Right ventricle myocardium superior (tissue), 1 donor: ENCODE data around the gene SYNE3. TPM values are rescaled to one million over a fixed set of nuclear protein-coding genes. Genes with fewer than 3 reads are reported as not detected.

ENCODE experiments used
- ATAC-seq: fragments of 200-7000 bp; cut with Tn5 transposase; one replicate; pipeline ENCODE4 v1.9.1; 2020; ENCODE audit warnings: mild to moderate bottlenecking; ENCODE audit not compliant: poor library complexity
- DNase-seq: peaks from one replicate; pipeline ENCODE4 v3.0.0-alpha.2; 2020
- intact Hi-C: fragments of 100-400 bp; cut with DNase I; formaldehyde crosslinking; loops from one replicate; pipeline ENCODE4 v1.11.2; 2022
- total RNA-seq: library from RNA; stranded (reverse); fragmentation: NEBNext Ultra II Directional; extraction: Animal tissue kit (Norgen Biotek cat#: 25700); gene quantifications from one replicate; pipeline ENCODE4 v1.2.1, GENCODE V29; 2021
- donor health status: DM: no; HTN: yes; CAD: no; lungs with severe emphysema.

The SYNE3 gene
- total RNA-seq, 1 donor from 2014 or later: 15.1 TPM

GRCh38 chr14:95483309-95484165, 32.9 kb downstream of the SYNE3 start:
- peak; percentile 86 for ATAC-seq
- intact Hi-C loops: no loop called here
- peak; percentile 87 for DNase-seq

- no peak for DNase-seq
- intact Hi-C loops: no loop called here
- no peak for ATAC-seq
These were observed 33.7 kb downstream of the SYNE3 start for GRCh38 chr14:95482627-95483308.

GRCh38 chr14:95481391-95482022, 34.9 kb downstream of the SYNE3 start:
- no peak for DNase-seq
- intact Hi-C loops: no loop called here
- ATAC-seq: no peak

GRCh38 chr14:95480887-95481226, 35.6 kb downstream of the SYNE3 start:
- ATAC-seq: no peak
- intact Hi-C loops: no loop called here
- DNase-seq: no peak

GRCh38 chr14:95480109-95480886, 36.2 kb downstream of the SYNE3 start:
- ATAC-seq: peak; percentile 84
- peak; percentile 89 for DNase-seq
- intact Hi-C loops: no loop called here

- DNase-seq (no peak), ATAC-seq (no peak)
- intact Hi-C loops: no loop called here
These were observed 37.0 kb downstream of the SYNE3 start for GRCh38 chr14:95479494-95479893.

- intact Hi-C loops: no loop called here
- ATAC-seq: no peak
- DNase-seq: no peak
These were observed 37.6 kb downstream of the SYNE3 start for GRCh38 chr14:95478818-95479217.

GRCh38 chr14:95478309-95478708, 38.1 kb downstream of the SYNE3 start:
- ATAC-seq (no peak), DNase-seq (no peak)
- intact Hi-C loops: no loop called here

- intact Hi-C loops: no loop called here
- DNase-seq (no peak), ATAC-seq (no peak)
These were observed 38.8 kb downstream of the SYNE3 start for GRCh38 chr14:95477411-95478269.

GRCh38 chr14:95476747-95477146, 39.7 kb downstream of the SYNE3 start:
- intact Hi-C loops: no loop called here
- ATAC-seq (no peak), DNase-seq (no peak)

GRCh38 chr14:95475540-95476240, 40.8 kb downstream of the SYNE3 start:
- DNase-seq (no peak), ATAC-seq (no peak)
- intact Hi-C loops: no loop called here

GRCh38 chr14:95474941-95475340, 41.5 kb downstream of the SYNE3 start:
- intact Hi-C loops: no loop called here
- no peak for ATAC-seq
- no peak for DNase-seq

- DNase-seq (no peak), ATAC-seq (no peak)
- intact Hi-C loops: no loop called here
These were observed 42.0 kb downstream of the SYNE3 start for GRCh38 chr14:95474486-95474885.

GRCh38 chr14:95472819-95473251, 43.6 kb downstream of the SYNE3 start:
- DNase-seq: peak; percentile 67
- intact Hi-C loops: no loop called here
- ATAC-seq: peak; percentile 60

- intact Hi-C loops: no loop called here
- DNase-seq (peak; percentile 74), ATAC-seq (peak; percentile 70)
These were observed 45.0 kb downstream of the SYNE3 start for GRCh38 chr14:95471476-95471875.

GRCh38 chr14:95471016-95471415, 45.4 kb downstream of the SYNE3 start:
- no peak for DNase-seq
- intact Hi-C loops: no loop called here
- peak; percentile 17 for ATAC-seq

- intact Hi-C loops: loop anchor here (5.0 kb wide), 1 partner anchor 48 kb away; the partner anchor contains the start of gene SYNE3
- ATAC-seq: no peak
- no peak for DNase-seq
These were observed 47.3 kb downstream of the SYNE3 start for GRCh38 chr14:95469134-95469481.
